ENCODE data around the gene FUT8.

FUT8 gene

GRCh38 chr14:65495196-65495595 lies 82.7 kb downstream of the FUT8 start:
- TF ChIP-seq BACH2 (CRISPR knock-in tag; IDR thresholded peaks at IDR 0.05; ENCODE audit: borderline replicate concordance) (no peak), PPARA (CRISPR knock-in tag; IDR thresholded peaks at IDR 0.05; ENCODE audit: borderline replicate concordance) (no peak)
- ATAC-seq, result no peak

GRCh38 chr14:65496178-65496993 lies 83.9 kb downstream of the FUT8 start:
- no peak for TF ChIP-seq PATZ1 (CRISPR knock-in tag; IDR thresholded peaks at IDR 0.05; ENCODE audit: borderline replicate concordance)
- TF ChIP-seq ZNF565 (CRISPR knock-in tag; conservative IDR thresholded peaks at IDR 0.05; ENCODE audit: low read depth), result no peak
- TF ChIP-seq TSHZ2 (CRISPR knock-in tag; IDR thresholded peaks at IDR 0.05), result no peak
- no peak for TF ChIP-seq ISL1 (CRISPR knock-in tag; IDR thresholded peaks at IDR 0.05)
- TF ChIP-seq POU6F1 (CRISPR knock-in tag; IDR thresholded peaks at IDR 0.05; ENCODE audit: borderline replicate concordance, low read depth), result no peak
- no peak for TF ChIP-seq CREB5 (CRISPR knock-in tag; IDR thresholded peaks at IDR 0.05; ENCODE audit: low read depth)
- no peak for TF ChIP-seq GLIS3 (CRISPR knock-in tag; IDR thresholded peaks at IDR 0.05)
- TF ChIP-seq TOX (CRISPR knock-in tag; IDR thresholded peaks at IDR 0.05; ENCODE audit: borderline replicate concordance), result no peak
- ATAC-seq, result no peak

GRCh38 chr14:65499138-65499537 lies 86.6 kb downstream of the FUT8 start:
- no peak for ATAC-seq
- TF ChIP-seq ZFP3 (CRISPR knock-in tag; IDR thresholded peaks at IDR 0.05) (no peak), ZFP30 (CRISPR knock-in tag; IDR thresholded peaks at IDR 0.05) (no peak), CREB5 (CRISPR knock-in tag; IDR thresholded peaks at IDR 0.05; ENCODE audit: low read depth) (no peak), OSR1 (CRISPR knock-in tag; IDR thresholded peaks at IDR 0.05) (no peak), TCF4 (CRISPR knock-in tag; IDR thresholded peaks at IDR 0.05; ENCODE audit: borderline replicate concordance) (no peak), ZC3H10 (CRISPR knock-in tag; IDR thresholded peaks at IDR 0.05) (no peak), RARB (CRISPR knock-in tag; IDR thresholded peaks at IDR 0.05) (no peak), TSHZ2 (CRISPR knock-in tag; IDR thresholded peaks at IDR 0.05) (no peak), POU6F1 (CRISPR knock-in tag; IDR thresholded peaks at IDR 0.05; ENCODE audit: borderline replicate concordance, low read depth) (no peak), ZNF70 (CRISPR knock-in tag; IDR thresholded peaks at IDR 0.05) (no peak), PPARA (CRISPR knock-in tag; IDR thresholded peaks at IDR 0.05; ENCODE audit: borderline replicate concordance) (no peak), CSDC2 (CRISPR knock-in tag; IDR thresholded peaks at IDR 0.05) (no peak), ARNTL (CRISPR knock-in tag; IDR thresholded peaks at IDR 0.05; ENCODE audit: borderline replicate concordance, low read depth) (no peak), SNAI2 (CRISPR knock-in tag; IDR thresholded peaks at IDR 0.05) (no peak), ISL1 (CRISPR knock-in tag; IDR thresholded peaks at IDR 0.05) (no peak), ZNF565 (CRISPR knock-in tag; conservative IDR thresholded peaks at IDR 0.05; ENCODE audit: low read depth) (no peak), CSRNP3 (CRISPR knock-in tag; IDR thresholded peaks at IDR 0.05) (no peak), GLIS3 (CRISPR knock-in tag; IDR thresholded peaks at IDR 0.05) (no peak)
